Fibroblast of lung (primary cell): ENCODE results near the gene MLST8.

Experiments used
- CTCF ChIP-seq, 2 donors: IDR thresholded peaks in 1 of 2; conservative IDR thresholded peaks in 1 of 2; 1 replicate in 1 of 2; 2 replicates in 1 of 2; pipeline ENCODE4 v1.5.1; 2011 to 2012; ENCODE audit warnings: low read length in 2 of 2, control low read depth in 1 of 2, inconsistent platforms in 1 of 2, low read depth in 1 of 2, mild to moderate bottlenecking in 1 of 2
- EZH2 ChIP-seq: IDR thresholded peaks from 2 replicates; pipeline ENCODE4 v1.5.1; 2012; ENCODE audit warnings: low read length, control low read depth, mild to moderate bottlenecking; ENCODE audit errors: missing control alignments

GRCh38 chr16:2235695-2236336 lies 30.6 kb downstream of the MLST8 start:
- no peak for TF ChIP-seq CTCF (conservative IDR thresholded peaks at IDR 0.05 in 1 of 2, IDR thresholded peaks at IDR 0.05 in 1 of 2; ENCODE audit: low read depth in 1 of 2, low read length in 2 of 2)
- no peak for TF ChIP-seq EZH2
